Prostate gland (tissue), 2 donors: ENCODE measurements around the gene ZMYND10. TPM values are rescaled to one million over a fixed set of nuclear protein-coding genes. Genes with fewer than 3 reads are reported as not detected.
A peak's percentile ranks its signal among the peaks of the same experiment; 100 is the strongest.

Source experiments
- DNase-seq: peaks from one replicate; pipeline ENCODE4 v3.0.0-alpha.2; 2019; ENCODE audit warnings: low spot score
- H3K27ac ChIP-seq, 2 donors: fragments of 200-600 bp; sonication (generic); 2 replicates each; pipeline ENCODE4 v1.5.1; 2017 to 2019
- H3K27me3 ChIP-seq: fragments of 200-600 bp; sonication (generic); replicated peaks from 2 replicates; pipeline ENCODE4 v1.5.1; 2019; ENCODE audit not compliant: insufficient read depth
- H3K36me3 ChIP-seq, 2 donors: fragments of 200-600 bp; sonication (generic); 1 replicate in 1 of 2; 2 replicates in 1 of 2; pipeline versions ENCODE4 v1.5.1 to v1.8.1; 2017 to 2019
- H3K4me1 ChIP-seq: fragments of 200-600 bp; sonication (generic); replicated peaks from 2 replicates; pipeline ENCODE4 v1.5.1; 2019
- H3K4me3 ChIP-seq, 2 donors: fragments of 200-600 bp; sonication (generic); 2 replicates each; pipeline ENCODE4 v1.5.1; 2017 to 2019
- H3K9me3 ChIP-seq: fragments of 200-600 bp; sonication (generic); 2 replicates; pipeline ENCODE4 v1.5.1; 2017
- CTCF ChIP-seq, 4 experiments: fragments of 200-600 bp in 2 of 4; fragments of 450-650 bp in 2 of 4; sonication (generic) in 2 of 4; IDR thresholded peaks; 1 replicate in 3 of 4; 2 replicates in 1 of 4; pipeline ENCODE4 v1.5.1; 2016 to 2019; ENCODE audit warnings: antibody characterized with exemption in 4 of 4, mild to moderate bottlenecking in 2 of 4, moderate library complexity in 2 of 4
- POLR2A ChIP-seq: fragments of 450-650 bp; IDR thresholded peaks from one replicate; pipeline ENCODE4 v1.6.1; 2016; ENCODE audit warnings: antibody characterized with exemption, mild to moderate bottlenecking
- POLR2AphosphoS5 ChIP-seq: sonication (generic); formaldehyde crosslinking; IDR thresholded peaks from one replicate; pipeline ENCODE4 v1.6.1; 2017; ENCODE audit warnings: antibody characterized with exemption
- WGBS: methylation state at CpG from one replicate; pipeline ENCODE4 v1.1.5; 2018; 5-methylcytosine and 5-hydroxymethylcytosine counted together
- intact Hi-C: fragments of 100-400 bp; cut with DNase I; formaldehyde crosslinking; loops from one replicate; pipeline ENCODE4 v1.14.2; 2022
- total RNA-seq, 2 donors: library from RNA; depleted of rRNA; stranded (reverse); fragments of >200 nt; gene quantifications; one replicate each; pipeline ENCODE4 v1.1.0, GENCODE V29; 2016

Gene ZMYND10
- total RNA-seq, 2 donors from 2014 or later: 1.6 to 41.9 TPM

GRCh38 chr3:50334339-50335075 lies 11.0 kb downstream of the ZMYND10 start:
- H3K4me1 ChIP-seq: peaks cover 34% of the 10 kb centered on the region
- no peaks in the 10 kb centered on the region for H3K9me3 ChIP-seq
- peak overlapping the region; percentile 93 to 95 for H3K27ac ChIP-seq
- no peak overlapping the region for H3K4me3 ChIP-seq
- peak; percentile 77 for DNase-seq
- no peaks in the 10 kb centered on the region for H3K27me3 ChIP-seq
- TF ChIP-seq POLR2A (no peak), POLR2AphosphoS5 (peak; percentile 74), CTCF (IDR thresholded peaks at IDR 0.05) (no peak)
- WGBS: 56% methylated on average over 5 of the region's 5 CpGs
- intact Hi-C loops: no loop called here
- peaks cover 8 to 13% of the 10 kb centered on the region in 2 donors for H3K36me3 ChIP-seq

- peaks cover 34% of the 10 kb centered on the region for H3K4me1 ChIP-seq
- DNase-seq: no peak
- 66% methylated on average over 12 of the region's 12 CpGs for WGBS
- peak overlapping the region; percentile 93 to 95 for H3K27ac ChIP-seq
- TF ChIP-seq POLR2AphosphoS5 (no peak), POLR2A (no peak), CTCF (IDR thresholded peaks at IDR 0.05) (no peak)
- H3K9me3 ChIP-seq: no peaks in the 10 kb centered on the region
- no peaks in the 10 kb centered on the region for H3K27me3 ChIP-seq
- intact Hi-C loops: no loop called here
- H3K36me3 ChIP-seq: peaks cover 8 to 13% of the 10 kb centered on the region in 2 donors
- no peak overlapping the region for H3K4me3 ChIP-seq
Measured at GRCh38 chr3:50333744-50334328, 11.7 kb downstream of the ZMYND10 start.

- Histone ChIP-seq H3K4me3 (no peak overlapping the region), H3K4me1 (peaks cover 35% of the 10 kb centered on the region), H3K27ac (no peak overlapping the region), H3K36me3 (peaks cover 8 to 13% of the 10 kb centered on the region in 2 donors), H3K9me3 (no peaks in the 10 kb centered on the region), H3K27me3 (no peaks in the 10 kb centered on the region)
- no peak for DNase-seq
- TF ChIP-seq CTCF (IDR thresholded peaks at IDR 0.05): no peak
- TF ChIP-seq POLR2AphosphoS5: no peak
- no peak for TF ChIP-seq POLR2A
- intact Hi-C loops: no loop called here
- 93% methylated on average over 19 of the region's 19 CpGs for WGBS
Measured at GRCh38 chr3:50331364-50331907, 14.1 kb downstream of the ZMYND10 start.

- no peaks in the 10 kb centered on the region for H3K9me3 ChIP-seq
- TF ChIP-seq CTCF (IDR thresholded peaks at IDR 0.05): no peak
- no peak for TF ChIP-seq POLR2AphosphoS5
- no peak for TF ChIP-seq POLR2A
- WGBS: 96% methylated on average over 10 of the region's 10 CpGs
- H3K4me3 ChIP-seq: no peak overlapping the region
- H3K36me3 ChIP-seq: peaks cover 8 to 13% of the 10 kb centered on the region in 2 donors
- H3K27me3 ChIP-seq: no peaks in the 10 kb centered on the region
- intact Hi-C loops: no loop called here
- H3K4me1 ChIP-seq: peaks cover 24% of the 10 kb centered on the region
- DNase-seq: no peak
- no peak overlapping the region for H3K27ac ChIP-seq
Measured at GRCh38 chr3:50330330-50330729, 15.2 kb downstream of the ZMYND10 start.
